Measurements from ENCODE around the gene TBC1D3B. TPM values are rescaled to one million over a fixed set of nuclear protein-coding genes. Genes with fewer than 3 reads are reported as not detected.

TBC1D3B gene
- total RNA-seq, 1 donor from 2014 or later = 27.1 TPM

DNA sequence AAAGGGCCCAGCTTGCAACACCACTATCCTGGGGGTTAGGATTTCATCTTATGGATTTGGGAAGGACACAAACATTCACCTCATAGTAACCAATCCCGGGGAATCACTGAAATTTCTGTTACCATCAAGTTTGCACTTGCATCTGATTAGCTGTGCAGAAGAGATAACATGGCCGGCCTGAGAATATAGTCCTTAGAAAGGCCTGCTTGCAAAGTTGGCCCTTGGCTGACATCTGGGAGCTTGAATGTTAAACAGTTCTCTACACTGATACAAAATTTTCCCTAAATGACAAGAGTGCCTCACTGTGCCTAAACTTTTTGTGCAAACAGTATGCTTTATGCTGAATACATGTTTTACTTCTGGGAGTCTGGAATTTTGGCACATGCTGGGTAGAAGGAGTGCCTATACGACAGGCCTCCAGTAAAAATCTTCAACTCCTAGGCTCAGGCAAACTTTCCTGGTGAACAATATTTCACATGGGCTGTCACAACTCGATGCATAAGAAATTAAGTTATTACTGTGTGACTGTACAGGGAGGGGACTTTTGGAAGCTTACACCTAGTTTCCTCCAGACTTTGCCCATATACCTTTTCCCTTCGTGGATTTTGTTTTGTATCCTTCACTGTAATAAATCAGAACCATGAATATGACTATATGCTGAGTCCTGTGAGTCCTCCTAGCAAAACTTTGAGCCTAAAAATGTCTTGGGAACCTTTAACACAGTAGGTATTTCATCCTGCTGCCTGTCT is 31.3 kb downstream of the TBC1D3B start:
- Mint-ChIP-seq H3K27me3 (no peaks in the 10 kb centered on the region), H3K4me1 (ENCODE audit: low read depth) (no peaks in the 10 kb centered on the region), H3K9me3 (ENCODE audit: low read depth) (no peaks in the 10 kb centered on the region), H3K27ac (no peak overlapping the region), H3K4me3 (ENCODE audit: low read depth) (no peak overlapping the region), H3K36me3 (ENCODE audit: insufficient read depth) (no peaks in the 10 kb centered on the region)
- TF ChIP-seq, protein P1, sequence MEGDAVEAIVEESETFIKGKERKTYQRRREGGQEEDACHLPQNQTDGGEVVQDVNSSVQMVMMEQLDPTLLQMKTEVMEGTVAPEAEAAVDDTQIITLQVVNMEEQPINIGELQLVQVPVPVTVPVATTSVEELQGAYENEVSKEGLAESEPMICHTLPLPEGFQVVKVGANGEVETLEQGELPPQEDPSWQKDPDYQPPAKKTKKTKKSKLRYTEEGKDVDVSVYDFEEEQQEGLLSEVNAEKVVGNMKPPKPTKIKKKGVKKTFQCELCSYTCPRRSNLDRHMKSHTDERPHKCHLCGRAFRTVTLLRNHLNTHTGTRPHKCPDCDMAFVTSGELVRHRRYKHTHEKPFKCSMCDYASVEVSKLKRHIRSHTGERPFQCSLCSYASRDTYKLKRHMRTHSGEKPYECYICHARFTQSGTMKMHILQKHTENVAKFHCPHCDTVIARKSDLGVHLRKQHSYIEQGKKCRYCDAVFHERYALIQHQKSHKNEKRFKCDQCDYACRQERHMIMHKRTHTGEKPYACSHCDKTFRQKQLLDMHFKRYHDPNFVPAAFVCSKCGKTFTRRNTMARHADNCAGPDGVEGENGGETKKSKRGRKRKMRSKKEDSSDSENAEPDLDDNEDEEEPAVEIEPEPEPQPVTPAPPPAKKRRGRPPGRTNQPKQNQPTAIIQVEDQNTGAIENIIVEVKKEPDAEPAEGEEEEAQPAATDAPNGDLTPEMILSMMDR (IDR thresholded peaks at IDR 0.05; ENCODE audit: unreplicated experiment) = no peak
- DNase-seq (ENCODE audit: low spot score, unreplicated experiment) = no peak

DNA sequence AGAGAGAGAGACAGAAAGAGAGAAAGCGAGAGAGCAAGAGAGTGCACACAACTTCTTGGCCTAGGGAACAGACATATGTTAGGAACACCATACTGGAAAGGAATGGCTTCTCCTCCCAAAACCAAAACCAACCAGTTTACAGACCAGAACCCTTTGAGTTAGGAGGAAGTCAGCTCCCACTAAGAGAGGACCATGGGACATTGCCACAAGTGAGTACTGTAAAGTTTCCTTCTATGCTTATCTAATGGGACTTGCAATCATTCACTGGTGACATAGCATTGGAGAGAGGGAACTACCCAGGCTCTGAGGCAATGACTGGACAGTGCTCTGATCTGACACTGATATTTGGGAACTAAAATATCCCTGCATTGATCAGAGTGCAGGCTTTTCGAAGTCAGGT is 32.4 kb downstream of the TBC1D3B start:
- H3K27ac Mint-ChIP-seq = no peak overlapping the region
- no peaks in the 10 kb centered on the region for H3K36me3 Mint-ChIP-seq (ENCODE audit: insufficient read depth)
- DNase-seq (ENCODE audit: low spot score, unreplicated experiment) = no peak
- H3K27me3 Mint-ChIP-seq = no peaks in the 10 kb centered on the region
- TF ChIP-seq, protein P1 (IDR thresholded peaks at IDR 0.05; ENCODE audit: unreplicated experiment) = no peak
- H3K4me1 Mint-ChIP-seq (ENCODE audit: low read depth) = no peaks in the 10 kb centered on the region
- no peaks in the 10 kb centered on the region for H3K9me3 Mint-ChIP-seq (ENCODE audit: low read depth)
- no peak overlapping the region for H3K4me3 Mint-ChIP-seq (ENCODE audit: low read depth)

DNA sequence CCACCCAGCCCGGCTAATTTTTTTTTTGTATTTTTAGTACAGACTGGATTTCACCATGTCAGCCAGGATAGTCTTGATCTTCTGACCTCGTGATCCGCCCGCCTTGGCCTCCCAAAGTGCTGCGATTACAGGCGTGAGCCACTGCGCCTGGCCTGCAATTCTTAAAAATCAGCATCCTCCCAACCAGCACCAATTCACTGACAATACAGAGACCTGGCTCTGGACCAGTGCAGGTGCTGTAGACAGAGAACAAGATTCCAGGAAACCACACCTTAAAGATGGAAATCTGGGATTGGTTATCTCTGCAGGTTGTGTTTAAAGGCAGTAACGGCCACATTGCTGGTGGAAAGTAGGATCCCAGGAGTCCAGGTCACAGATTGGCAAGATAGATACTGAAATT is 33.6 kb downstream of the TBC1D3B start:
- Mint-ChIP-seq H3K27me3 (no peaks in the 10 kb centered on the region), H3K4me1 (ENCODE audit: low read depth) (no peaks in the 10 kb centered on the region), H3K36me3 (ENCODE audit: insufficient read depth) (no peaks in the 10 kb centered on the region), H3K27ac (no peak overlapping the region), H3K4me3 (ENCODE audit: low read depth) (no peak overlapping the region), H3K9me3 (ENCODE audit: low read depth) (peaks cover 3% of the 10 kb centered on the region)
- TF ChIP-seq, protein P1 (IDR thresholded peaks at IDR 0.05; ENCODE audit: unreplicated experiment) = no peak
- no peak for DNase-seq (ENCODE audit: low spot score, unreplicated experiment)

DNA sequence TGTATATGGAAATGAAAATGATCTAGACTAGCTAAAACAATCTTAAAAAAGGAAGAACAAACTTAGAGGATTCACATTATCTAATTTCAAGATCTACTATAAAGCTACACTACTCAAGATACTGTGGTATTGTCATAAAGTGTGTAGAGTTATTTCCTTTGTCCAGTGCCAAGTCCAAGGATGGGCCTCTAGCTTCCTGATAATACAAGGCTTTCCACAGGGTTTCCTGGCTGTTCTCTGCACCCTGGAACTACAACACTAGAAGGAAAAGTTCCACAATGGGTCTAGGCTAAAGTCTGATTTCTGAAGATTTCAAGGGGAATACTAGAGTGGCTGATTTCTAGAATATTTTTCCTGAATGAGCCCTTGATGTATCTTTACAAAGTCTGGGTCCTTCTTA is 34.2 kb downstream of the TBC1D3B start:
- no peak overlapping the region for H3K27ac Mint-ChIP-seq
- TF ChIP-seq, protein P1 (IDR thresholded peaks at IDR 0.05; ENCODE audit: unreplicated experiment) = no peak
- H3K9me3 Mint-ChIP-seq (ENCODE audit: low read depth) = peaks cover 4% of the 10 kb centered on the region
- no peaks in the 10 kb centered on the region for H3K27me3 Mint-ChIP-seq
- no peaks in the 10 kb centered on the region for H3K36me3 Mint-ChIP-seq (ENCODE audit: insufficient read depth)
- no peak overlapping the region for H3K4me3 Mint-ChIP-seq (ENCODE audit: low read depth)
- H3K4me1 Mint-ChIP-seq (ENCODE audit: low read depth) = no peaks in the 10 kb centered on the region
- no peak for DNase-seq (ENCODE audit: low spot score, unreplicated experiment)

DNA sequence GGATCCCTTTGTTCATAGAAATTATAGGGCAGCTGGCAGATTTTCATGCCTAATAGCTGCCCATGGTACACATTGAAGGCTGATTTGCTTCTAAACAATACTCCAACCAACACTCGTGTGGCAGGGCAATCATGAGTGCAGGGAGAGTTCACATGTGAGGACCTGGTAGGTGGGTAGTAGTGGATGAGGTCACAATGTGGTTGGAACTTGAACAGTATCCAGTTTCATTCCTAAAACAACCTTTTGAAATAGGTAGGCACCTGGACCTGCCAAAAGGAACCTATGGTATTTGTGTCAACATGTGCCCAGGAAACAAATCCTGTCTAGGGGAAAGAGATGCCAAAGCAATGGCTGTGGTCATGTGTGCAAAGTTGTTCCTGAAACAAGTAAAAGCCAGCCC is 40.0 kb downstream of the TBC1D3B start:
- H3K4me3 Mint-ChIP-seq (ENCODE audit: low read depth) = no peak overlapping the region
- DNase-seq (ENCODE audit: low spot score, unreplicated experiment) = no peak
- no peaks in the 10 kb centered on the region for H3K36me3 Mint-ChIP-seq (ENCODE audit: insufficient read depth)
- TF ChIP-seq, protein P1 (IDR thresholded peaks at IDR 0.05; ENCODE audit: unreplicated experiment) = no peak
- peaks cover 12% of the 10 kb centered on the region for H3K4me1 Mint-ChIP-seq (ENCODE audit: low read depth)
- H3K27ac Mint-ChIP-seq = peak overlapping the region; percentile 56
- no peaks in the 10 kb centered on the region for H3K27me3 Mint-ChIP-seq
- peaks cover 4% of the 10 kb centered on the region for H3K9me3 Mint-ChIP-seq (ENCODE audit: low read depth)
